GM12891 (cell line): ENCODE measurements around the gene SLC48A1.

ENCODE experiments used
- PAX5 ChIP-seq: IDR thresholded peaks from 2 replicates; pipeline ENCODE4 v1.6.1; 2011; ENCODE audit warnings: low read length, moderate library complexity, mild to moderate bottlenecking; ENCODE audit not compliant: insufficient read depth, severe bottlenecking
- POLR2A ChIP-seq: IDR thresholded peaks from 2 replicates; pipeline ENCODE4 v1.6.1; 2011; ENCODE audit warnings: low read depth, low read length, control low read depth
- POLR2AphosphoS5 ChIP-seq: IDR thresholded peaks from 2 replicates; pipeline ENCODE4 v1.6.1; 2011; ENCODE audit warnings: low read depth, low read length, control low read depth
- POU2F2 ChIP-seq: IDR thresholded peaks from 2 replicates; pipeline ENCODE4 v1.6.1; 2011; ENCODE audit warnings: low read depth, mild to moderate bottlenecking, control low read depth, low read length, moderate library complexity
- SPI1 ChIP-seq: IDR thresholded peaks from 2 replicates; pipeline ENCODE4 v1.6.1; 2011; ENCODE audit warnings: low read depth, low read length, control low read depth
- TAF1 ChIP-seq: IDR thresholded peaks from 2 replicates; pipeline ENCODE4 v1.6.1; 2011; ENCODE audit warnings: low read depth, low read length, control low read depth

- TF ChIP-seq POLR2AphosphoS5: no peak
- TF ChIP-seq TAF1: no peak
- TF ChIP-seq POLR2A: no peak
- TF ChIP-seq POU2F2: no peak
- no peak for TF ChIP-seq SPI1
- no peak for TF ChIP-seq PAX5
Observed at GRCh38 chr12:47777741-47778558, 4.9 kb downstream of the SLC48A1 start.
